Neuronal stem cell (in vitro differentiated cells): ENCODE results near the gene TMPRSS11A.

Experiments used
- DNase-seq: peaks from one replicate; pipeline ENCODE4 v3.0.0-alpha.2; 2013; ENCODE audit warnings: low spot score
- H2AFZ ChIP-seq: one replicate; pipeline ENCODE4 v1.6.1; 2013; ENCODE audit warnings: mild to moderate bottlenecking, low read length, inconsistent platforms
- H2AK5ac ChIP-seq: 2 replicates; pipeline ENCODE4 v1.6.1; 2013; ENCODE audit warnings: low read depth, mild to moderate bottlenecking, inconsistent platforms, low read length, moderate library complexity, mixed read lengths
- H2BK120ac ChIP-seq: 2 replicates; pipeline ENCODE4 v1.6.1; 2013; ENCODE audit warnings: low read depth, mild to moderate bottlenecking, inconsistent platforms, low read length, moderate library complexity, mixed read lengths
- H2BK12ac ChIP-seq: one replicate; pipeline ENCODE4 v1.6.1; 2013; ENCODE audit warnings: low read length, inconsistent platforms
- H2BK15ac ChIP-seq: 2 replicates; pipeline ENCODE4 v1.6.1; 2013; ENCODE audit warnings: mild to moderate bottlenecking, low read length, inconsistent platforms, mixed read lengths
- H2BK5ac ChIP-seq: one replicate; pipeline ENCODE4 v1.6.1; 2013; ENCODE audit warnings: inconsistent platforms, mild to moderate bottlenecking, low read length, moderate library complexity
- H3K14ac ChIP-seq: one replicate; pipeline ENCODE4 v1.6.1; 2013; ENCODE audit warnings: low read length, inconsistent platforms
- H3K18ac ChIP-seq: 2 replicates; pipeline ENCODE4 v1.6.1; 2013; ENCODE audit warnings: low read length, inconsistent platforms
- H3K23ac ChIP-seq: 2 replicates; pipeline ENCODE4 v1.6.1; 2013; ENCODE audit warnings: low read depth, mild to moderate bottlenecking, mixed read lengths, low read length, inconsistent platforms; ENCODE audit not compliant: poor library complexity
- H3K27ac ChIP-seq: replicated peaks from 3 replicates; pipeline ENCODE4 v1.5.1; 2013; ENCODE audit warnings: low read length, inconsistent platforms
- H3K27me3 ChIP-seq, 3 experiments: 2 replicates each; pipeline ENCODE4 v1.6.1; 2013; ENCODE audit warnings: low read length in 3 of 3, mild to moderate bottlenecking in 2 of 3, inconsistent platforms in 1 of 3, low read depth in 1 of 3, mixed read lengths in 1 of 3, moderate library complexity in 1 of 3; ENCODE audit not compliant: control insufficient read depth in 3 of 3, insufficient read depth in 3 of 3
- H3K36me3 ChIP-seq, 2 donors: replicated peaks in 1 of 2; 2 replicates each; pipeline ENCODE4 v1.6.1; 2013; ENCODE audit warnings: low read length in 2 of 2; ENCODE audit not compliant: control insufficient read depth in 2 of 2, insufficient read depth in 2 of 2
- H3K4ac ChIP-seq: 2 replicates; pipeline ENCODE4 v1.6.1; 2013; ENCODE audit warnings: inconsistent platforms, mild to moderate bottlenecking, low read length, moderate library complexity
- H3K4me1 ChIP-seq, 2 donors: 1 replicate in 1 of 2; 2 replicates in 1 of 2; pipeline ENCODE4 v1.6.1; 2013; ENCODE audit warnings: low read length in 2 of 2, low read depth in 1 of 2; ENCODE audit not compliant: control insufficient read depth in 2 of 2, insufficient read depth in 1 of 2
- H3K4me2 ChIP-seq: one replicate; pipeline ENCODE4 v1.6.1; 2013; ENCODE audit warnings: mild to moderate bottlenecking, low read length, inconsistent platforms; ENCODE audit not compliant: insufficient read depth, poor library complexity, severe bottlenecking
- H3K4me3 ChIP-seq, 2 donors: 2 replicates each; pipeline ENCODE4 v1.5.1; 2013; ENCODE audit warnings: low read length in 2 of 2, mild to moderate bottlenecking in 2 of 2, inconsistent platforms in 1 of 2, moderate library complexity in 1 of 2
- H3K79me1 ChIP-seq: one replicate; pipeline ENCODE4 v1.6.1; 2013; ENCODE audit warnings: low read depth, mild to moderate bottlenecking, inconsistent platforms, low read length, moderate library complexity
- H3K9ac ChIP-seq: one replicate; pipeline ENCODE4 v1.6.1; 2013; ENCODE audit warnings: mild to moderate bottlenecking, low read depth, low read length, inconsistent platforms; ENCODE audit not compliant: poor library complexity
- H3K9me3 ChIP-seq, 2 donors: replicated peaks in 1 of 2; 2 replicates each; pipeline versions ENCODE3 to v1.6.1; 2013; ENCODE audit warnings: low read length in 2 of 2, mild to moderate bottlenecking in 2 of 2, inconsistent platforms in 1 of 2, low read depth in 1 of 2, mixed read lengths in 1 of 2, moderate library complexity in 1 of 2; ENCODE audit not compliant: control insufficient read depth in 2 of 2, insufficient read depth in 1 of 2
- H4K8ac ChIP-seq: one replicate; pipeline ENCODE4 v1.6.1; 2013; ENCODE audit warnings: low read depth, mild to moderate bottlenecking, inconsistent platforms, low read length, moderate library complexity
- H4K91ac ChIP-seq: one replicate; pipeline ENCODE4 v1.6.1; 2013; ENCODE audit warnings: low read length, low read depth, mild to moderate bottlenecking, inconsistent platforms; ENCODE audit not compliant: poor library complexity
- WGBS, 2 donors: extraction: QIAGEN DNeasy Blood & Tissue Kit; methylation state at CpG; one replicate each; pipeline ENCODE4 v1.1.7; 2013; ENCODE audit warnings: missing lambda C conversion rate in 2 of 2, mixed read lengths in 1 of 2; ENCODE audit not compliant: insufficient read length in 2 of 2, insufficient replicate concordance in 1 of 2; ENCODE audit errors: extremely low coverage in 2 of 2; 5-methylcytosine and 5-hydroxymethylcytosine counted together

The TMPRSS11A gene

DNA sequence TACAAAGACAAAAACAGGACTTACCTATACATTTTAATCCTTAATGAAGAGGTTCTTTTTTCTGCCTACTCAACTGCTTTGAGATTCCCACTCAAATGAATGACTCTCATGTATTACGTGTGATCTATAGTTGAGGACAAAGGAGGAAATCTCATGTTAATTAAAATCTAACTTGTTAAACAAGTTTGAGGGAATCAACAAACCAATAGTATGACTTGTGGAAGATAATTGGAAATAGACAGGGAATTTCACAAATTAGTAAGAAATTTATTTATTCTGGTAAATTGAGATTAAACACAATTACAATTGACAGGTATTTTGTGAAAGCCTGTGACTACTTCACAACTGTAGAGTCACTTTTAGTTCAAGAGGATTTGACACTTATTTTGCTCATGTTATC, 79.4 kb downstream of the TMPRSS11A start, which contains the start of gene TMPRSS11D:
Gene TMPRSS11D (minus strand): TSS at position 101 of the 400 bp plus-strand sequence. CDS start 69 bp downstream, at position 32.
- Histone ChIP-seq H2BK12ac (no peak within 1 kb of the TSS), H3K9me3 (no peaks in the 10 kb centered on the region), H3K4ac (no peak within 1 kb of the TSS), H2AK5ac (no peak within 1 kb of the TSS), H3K9ac (no peak within 1 kb of the TSS), H3K18ac (no peak within 1 kb of the TSS), H3K4me1 (peaks cover 0 to 7% of the 10 kb centered on the region in 2 donors), H3K36me3 (no peaks in the 10 kb centered on the region), H3K79me1 (no peaks in the 10 kb centered on the region), H3K27me3 (no peaks in the 10 kb centered on the region), H4K91ac (no peak within 1 kb of the TSS), H3K14ac (no peak within 1 kb of the TSS), H2AFZ (no peak within 1 kb of the TSS), H2BK15ac (no peak within 1 kb of the TSS), H3K4me3 (no peak within 1 kb of the TSS), H3K23ac (no peak within 1 kb of the TSS), H2BK5ac (no peak within 1 kb of the TSS), H3K4me2 (no peak within 1 kb of the TSS), H2BK120ac (no peak within 1 kb of the TSS), H4K8ac (no peak within 1 kb of the TSS), H3K27ac (no peak within 1 kb of the TSS)
- no peak for DNase-seq
- no CpG with 5 or more reads among the region's 1 CpG for WGBS, 2 donors

- Histone ChIP-seq H2BK120ac (no peak overlapping the region), H2AK5ac (no peak overlapping the region), H3K9me3 (no peaks in the 10 kb centered on the region), H3K18ac (no peak overlapping the region), H3K4me1 (peaks cover 0 to 7% of the 10 kb centered on the region in 2 donors), H4K8ac (no peak overlapping the region), H3K27ac (no peak overlapping the region), H2AFZ (no peak overlapping the region), H3K14ac (no peak overlapping the region), H3K23ac (no peak overlapping the region), H2BK5ac (no peak overlapping the region), H3K9ac (no peak overlapping the region), H3K4me2 (no peak overlapping the region), H2BK15ac (no peak overlapping the region), H3K36me3 (no peaks in the 10 kb centered on the region), H3K79me1 (no peaks in the 10 kb centered on the region), H3K27me3 (no peaks in the 10 kb centered on the region), H3K4ac (no peak overlapping the region), H4K91ac (no peak overlapping the region), H2BK12ac (no peak overlapping the region), H3K4me3 (no peak overlapping the region)
- no peak for DNase-seq
- no CpG with 5 or more reads among the region's 5 CpGs for WGBS, 2 donors
Measured at GRCh38 chr4:67883458-67883857, 79.8 kb downstream of the TMPRSS11A start.

DNA sequence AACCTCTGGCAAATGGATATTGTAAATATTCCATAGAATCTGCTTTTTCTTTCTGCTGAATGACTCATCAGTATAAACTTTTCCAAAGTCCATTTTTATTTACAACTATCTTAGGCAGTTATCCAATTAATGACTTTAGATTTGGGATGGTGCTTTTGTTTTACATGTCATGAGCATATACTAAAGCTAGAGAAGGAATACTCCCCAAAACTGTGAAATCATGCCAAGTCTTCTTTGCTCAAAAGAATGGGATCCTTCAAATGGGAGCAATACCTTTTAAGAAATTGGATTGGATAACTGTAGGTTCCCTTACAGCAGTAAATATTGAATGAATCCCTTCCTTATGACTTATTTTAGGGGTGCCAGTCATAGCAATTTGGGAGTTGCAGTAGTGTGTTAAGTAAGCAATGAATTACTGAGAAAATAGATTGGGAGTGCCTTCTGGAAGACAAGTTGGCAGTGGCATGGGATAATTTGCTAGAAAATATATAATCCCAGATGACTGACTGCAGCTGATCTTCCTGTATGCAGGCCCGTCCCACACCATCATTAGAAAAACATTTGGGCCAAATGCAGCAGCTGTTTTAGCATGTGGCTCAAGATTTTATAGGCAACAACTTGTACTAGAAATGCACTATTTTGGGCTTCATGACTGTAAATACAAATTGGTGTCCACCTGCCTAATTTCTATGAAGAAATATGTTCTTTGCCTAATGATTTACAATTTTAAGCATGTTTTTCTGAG, 82.3 kb downstream of the TMPRSS11A start:
- peak overlapping the region; percentile 12 for H3K27ac ChIP-seq
- no peak overlapping the region for H3K23ac ChIP-seq
- peak overlapping the region; percentile 43 for H2AFZ ChIP-seq
- H3K4ac ChIP-seq: no peak overlapping the region
- H2BK120ac ChIP-seq: no peak overlapping the region
- no peak for DNase-seq
- no CpG with 5 or more reads among the region's 1 CpG for WGBS, 2 donors
- H4K8ac ChIP-seq: no peak overlapping the region
- H3K79me1 ChIP-seq: no peaks in the 10 kb centered on the region
- no peak overlapping the region for H2BK12ac ChIP-seq
- H3K36me3 ChIP-seq: no peaks in the 10 kb centered on the region
- H3K4me2 ChIP-seq: peak overlapping the region; percentile 18
- no peak overlapping the region for H3K18ac ChIP-seq
- H2BK15ac ChIP-seq: no peak overlapping the region
- no peak overlapping the region for H3K14ac ChIP-seq
- H2BK5ac ChIP-seq: no peak overlapping the region
- H3K4me3 ChIP-seq: no peak overlapping the region
- H3K27me3 ChIP-seq: no peaks in the 10 kb centered on the region
- H2AK5ac ChIP-seq: no peak overlapping the region
- H3K4me1 ChIP-seq: peaks cover 0 to 7% of the 10 kb centered on the region in 2 donors
- H3K9me3 ChIP-seq: no peaks in the 10 kb centered on the region
- no peak overlapping the region for H4K91ac ChIP-seq
- H3K9ac ChIP-seq: no peak overlapping the region

DNA sequence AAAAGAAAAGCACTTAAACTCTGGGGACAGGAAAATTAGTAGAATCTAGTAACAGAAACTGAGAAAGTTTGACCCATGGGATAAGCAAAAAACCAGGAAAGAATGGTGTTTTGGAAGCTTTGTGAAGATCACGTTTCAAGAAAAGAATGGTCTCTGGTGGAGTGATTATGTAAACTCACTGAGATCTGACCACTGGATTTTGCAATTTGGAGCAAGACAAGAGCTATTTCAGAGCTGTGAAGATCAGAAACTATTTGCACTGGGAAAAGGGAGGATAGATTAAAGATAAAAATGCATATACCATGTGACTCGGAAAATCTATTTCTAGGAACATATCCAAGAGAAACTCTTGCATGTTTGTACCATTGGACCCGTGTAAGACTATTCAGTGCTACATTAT, 83.8 kb downstream of the TMPRSS11A start:
- no peaks in the 10 kb centered on the region for H3K36me3 ChIP-seq
- H3K4ac ChIP-seq: no peak overlapping the region
- H4K91ac ChIP-seq: no peak overlapping the region
- no peak for DNase-seq
- H2BK120ac ChIP-seq: no peak overlapping the region
- H3K23ac ChIP-seq: no peak overlapping the region
- H3K4me1 ChIP-seq: peaks cover 0 to 4% of the 10 kb centered on the region in 2 donors
- no peak overlapping the region for H2BK15ac ChIP-seq
- H3K27ac ChIP-seq: no peak overlapping the region
- H3K9me3 ChIP-seq: no peaks in the 10 kb centered on the region
- no peak overlapping the region for H3K14ac ChIP-seq
- WGBS, 2 donors: no CpG with 5 or more reads among the region's 3 CpGs
- H2BK12ac ChIP-seq: no peak overlapping the region
- no peak overlapping the region for H3K18ac ChIP-seq
- H4K8ac ChIP-seq: no peak overlapping the region
- no peak overlapping the region for H3K9ac ChIP-seq
- H2AK5ac ChIP-seq: no peak overlapping the region
- H2BK5ac ChIP-seq: no peak overlapping the region
- H3K27me3 ChIP-seq: no peaks in the 10 kb centered on the region
- H3K79me1 ChIP-seq: no peaks in the 10 kb centered on the region
- no peak overlapping the region for H3K4me3 ChIP-seq
- no peak overlapping the region for H3K4me2 ChIP-seq
- no peak overlapping the region for H2AFZ ChIP-seq
